ENCODE data around the gene PCDHGA1. TPM values are rescaled to one million over a fixed set of nuclear protein-coding genes. Genes with fewer than 3 reads are reported as not detected.
A peak's percentile ranks its signal among the peaks of the same experiment; 100 is the strongest.

PCDHGA1 gene
- total and polyA plus RNA-seq, 2 of the 4 experiments (the other 2 are of a cell fraction): 0.90 to 0.92 TPM

- peak; percentile 53 for TF ChIP-seq CTCF (conservative IDR thresholded peaks at IDR 0.05; ENCODE audit: low read depth, low read length)
These were observed 43.5 kb downstream of the PCDHGA1 start, which contains the start of gene PCDHGA6 (continued) for GRCh38 chr5:141373673-141374317.

- Histone ChIP-seq H3K9ac (ENCODE audit: low read depth, low read length) (no peak overlapping the region), H4K8ac (ENCODE audit: low read depth in 2 of 2, low read length in 2 of 2) (no peak overlapping the region), H3K4ac (ENCODE audit: low read depth, low read length) (no peak overlapping the region), H2BK5ac (ENCODE audit: low read depth, low read length, poor library complexity, severe bottlenecking) (no peak overlapping the region), H2BK15ac (ENCODE audit: low read depth, low read length) (no peak overlapping the region), H3K4me3 (ENCODE audit: insufficient read depth, low read depth, low read length) (no peak overlapping the region), H4K5ac (ENCODE audit: low read depth, low read length) (no peak overlapping the region), H3K79me1 (ENCODE audit: low read depth in 1 of 2, low read length in 2 of 2) (no peaks in the 10 kb centered on the region), H3K4me2 (ENCODE audit: low read depth, low read length) (0 out of 2 replicates have a peak overlapping the region, but pooled peaks have one; percentile 8), H3K27me3 (ENCODE audit: control insufficient read depth, insufficient read depth, low read length) (no peaks in the 10 kb centered on the region), H3K9me1 (ENCODE audit: insufficient read depth, low read length) (no peaks in the 10 kb centered on the region), H3K27ac (ENCODE audit: insufficient read depth, low read length) (no peak overlapping the region), H3K36me3 (ENCODE audit: control insufficient read depth, insufficient read depth, low read length) (peaks cover 23% of the 10 kb centered on the region), H2AK5ac (ENCODE audit: low read depth, low read length) (no peak overlapping the region), H3K4me1 (ENCODE audit: control insufficient read depth, insufficient read depth, low read length) (no peaks in the 10 kb centered on the region), H3K9me3 (ENCODE audit: control insufficient read depth, insufficient read depth, low read length) (peaks cover 61% of the 10 kb centered on the region), H3K56ac (ENCODE audit: extremely low read depth, insufficient read depth, low read length) (no peak overlapping the region), H2AK9ac (replicated peaks; ENCODE audit: low read depth, low read length, poor library complexity) (no peak overlapping the region), H2BK120ac (ENCODE audit: low read depth, low read length) (no peak overlapping the region), H2BK20ac (ENCODE audit: low read depth, low read length) (no peak overlapping the region), H3K23ac (ENCODE audit: low read depth, low read length) (no peak overlapping the region), H3K18ac (ENCODE audit: low read depth, low read length) (no peak overlapping the region), H4K20me1 (ENCODE audit: insufficient read depth, low read length) (no peaks in the 10 kb centered on the region), H3K14ac (replicated peaks; ENCODE audit: low read depth, low read length) (no peak overlapping the region), H4K91ac (ENCODE audit: insufficient read depth, low read depth, low read length) (no peak overlapping the region), H2AFZ (replicated peaks; ENCODE audit: low read length, poor library complexity) (peak overlapping the region; percentile 3)
- no peak for ATAC-seq (ENCODE audit: low read depth)
- intact Hi-C loops (cut with micrococcal nuclease): no loop called here
- no peak for DNase-seq
- in situ Hi-C loops (cut with MboI; ENCODE audit: low sequenced_read_pairs): no loop called here
- dilution Hi-C loops (cut with HindIII; ENCODE audit: low sequenced_read_pairs, unreplicated experiment): no loop called here
- CTCF ChIA-PET: interaction anchor here (0.8 to 1.3 kb wide), 3 partner anchors 16 to 186 kb away, joined by 3 to 7 read pairs (median 4); no protein-coding TSS in a partner anchor
- no TSS peak for BruUV-seq (replicated peaks)
- 60% methylated on average over 8 of the region's 14 CpGs; no CpG with 5 or more reads in 1 of the 2 experiments for WGBS, 2 experiments (ENCODE audit: extremely low coverage in 2 of 2, insufficient read length in 1 of 2)
- POLR2A ChIA-PET (ENCODE audit: unreplicated experiment): no interaction called here
- TF ChIP-seq ELK1 (IDR thresholded peaks at IDR 0.05; ENCODE audit: borderline replicate concordance, low read depth, low read length): no peak
- no peak for TF ChIP-seq BHLHE40 (IDR thresholded peaks at IDR 0.05; ENCODE audit: low read depth, low read length)
- TF ChIP-seq NFE2L2 (IDR thresholded peaks at IDR 0.05; ENCODE audit: low read depth, low read length): no peak
- no peak for TF ChIP-seq CEBPB (IDR thresholded peaks at IDR 0.05; ENCODE audit: low read depth, low read length)
- no peak for TF ChIP-seq SMC3 (IDR thresholded peaks at IDR 0.05; ENCODE audit: low read depth, low read length)
- TF ChIP-seq POLR2A (IDR thresholded peaks at IDR 0.05; ENCODE audit: low read depth, low read length): no peak
These were observed 44.3 kb downstream of the PCDHGA1 start for GRCh38 chr5:141374627-141375026.
